Nephron (organoid): ENCODE measurements around the gene PPP1R12A.
A peak's percentile ranks its signal among the peaks of the same experiment; 100 is the strongest.

ENCODE experiments used
- H3K27ac Mint-ChIP-seq, 3 experiments: 2 replicates each; pipeline ENCODE4 v1.8.0; 2020; ENCODE audit warnings: mixed read lengths in 3 of 3, mild to moderate bottlenecking in 2 of 3, moderate library complexity in 1 of 3
- H3K27me3 Mint-ChIP-seq: 2 replicates; pipeline ENCODE4 v1.8.0; 2021; ENCODE audit warnings: low read depth, mild to moderate bottlenecking, moderate library complexity, mixed read lengths
- H3K36me3 Mint-ChIP-seq: 2 replicates; pipeline ENCODE4 v1.8.0; 2020; ENCODE audit warnings: low read depth, mixed read lengths
- H3K4me1 Mint-ChIP-seq: 2 replicates; pipeline ENCODE4 v1.8.0; 2020; ENCODE audit warnings: mixed read lengths
- H3K4me3 Mint-ChIP-seq, 3 experiments: 2 replicates each; pipeline ENCODE4 v1.8.0; 2020; ENCODE audit warnings: mild to moderate bottlenecking in 3 of 3, mixed read lengths in 3 of 3, moderate library complexity in 2 of 3
- H3K9me3 Mint-ChIP-seq: 2 replicates; pipeline ENCODE4 v1.8.0; 2020; ENCODE audit warnings: mixed read lengths
- CTCF ChIP-seq, 3 experiments: fragments of 200-600 bp; sonication (generic); IDR thresholded peaks; one replicate each; pipeline ENCODE4 v1.5.0; 2021; ENCODE audit warnings: antibody characterized with exemption in 3 of 3; ENCODE audit not compliant: unreplicated experiment in 3 of 3

PPP1R12A gene

GRCh38 chr12:79933532-79934264 lies 1.2 kb downstream of the PPP1R12A start:
- Mint-ChIP-seq H3K4me1 (peaks cover 33% of the 10 kb centered on the region), H3K36me3 (peaks cover 7% of the 10 kb centered on the region), H3K4me3 (peak overlapping the region; percentile 90 to 99 (median 96)), H3K27ac (peak overlapping the region; percentile 87 to 97 (median 97)), H3K27me3 (no peaks in the 10 kb centered on the region), H3K9me3 (no peaks in the 10 kb centered on the region)
- no peak for TF ChIP-seq CTCF (IDR thresholded peaks at IDR 0.05; ENCODE audit: unreplicated experiment in 3 of 3)

DNA sequence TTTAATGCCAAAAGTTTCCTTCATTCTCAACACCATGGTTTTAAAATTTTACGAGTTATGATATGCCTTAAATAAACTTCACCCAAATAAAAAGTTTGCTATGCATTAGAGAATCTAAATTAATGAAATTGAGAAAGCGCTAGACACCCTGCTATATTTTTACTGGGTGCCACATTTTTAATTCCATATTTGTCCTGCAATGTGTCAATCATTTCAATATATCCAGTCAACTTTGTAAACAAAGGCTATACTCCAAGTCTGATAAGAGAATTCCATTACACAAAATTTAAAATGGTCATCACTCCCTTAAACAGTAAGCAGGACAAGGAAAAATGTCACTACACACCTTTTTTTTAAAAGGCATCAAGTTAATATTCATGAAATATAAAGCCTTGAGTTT lies 1.9 kb downstream of the PPP1R12A start:
- H3K4me1 Mint-ChIP-seq = peaks cover 39% of the 10 kb centered on the region
- H3K4me3 Mint-ChIP-seq = peak overlapping the region; percentile 90 to 99 (median 96)
- peaks cover 7% of the 10 kb centered on the region for H3K36me3 Mint-ChIP-seq
- H3K27ac Mint-ChIP-seq = peak overlapping the region; percentile 87 to 97 (median 97)
- no peak for TF ChIP-seq CTCF (IDR thresholded peaks at IDR 0.05; ENCODE audit: unreplicated experiment in 3 of 3)
- no peaks in the 10 kb centered on the region for H3K9me3 Mint-ChIP-seq
- H3K27me3 Mint-ChIP-seq = no peaks in the 10 kb centered on the region

DNA sequence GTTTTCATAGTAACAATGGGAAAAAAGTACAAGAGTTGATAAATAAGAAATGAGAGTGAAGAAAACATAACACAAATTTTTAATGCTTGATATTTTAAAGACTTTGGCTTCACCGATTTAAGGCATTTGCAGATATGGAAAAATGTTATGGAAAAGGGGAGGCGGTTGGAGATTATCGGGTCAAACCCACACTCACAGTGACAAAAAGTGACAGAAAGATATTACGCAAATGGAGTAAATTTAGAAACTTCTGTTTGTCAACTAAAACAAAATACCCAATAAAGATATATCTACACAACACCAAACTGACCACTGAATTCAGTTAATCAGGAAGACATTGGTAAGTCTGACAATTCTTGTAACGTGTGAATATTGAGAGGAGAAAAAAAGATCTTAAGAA lies 2.5 kb downstream of the PPP1R12A start:
- Mint-ChIP-seq H3K36me3 (peaks cover 7% of the 10 kb centered on the region), H3K4me1 (peaks cover 41% of the 10 kb centered on the region), H3K27me3 (no peaks in the 10 kb centered on the region), H3K9me3 (no peaks in the 10 kb centered on the region), H3K27ac (peak overlapping the region; percentile 67 to 97 (median 87)), H3K4me3 (peak overlapping the region; percentile 90 to 99 (median 96))
- no peak for TF ChIP-seq CTCF (IDR thresholded peaks at IDR 0.05; ENCODE audit: unreplicated experiment in 3 of 3)

DNA sequence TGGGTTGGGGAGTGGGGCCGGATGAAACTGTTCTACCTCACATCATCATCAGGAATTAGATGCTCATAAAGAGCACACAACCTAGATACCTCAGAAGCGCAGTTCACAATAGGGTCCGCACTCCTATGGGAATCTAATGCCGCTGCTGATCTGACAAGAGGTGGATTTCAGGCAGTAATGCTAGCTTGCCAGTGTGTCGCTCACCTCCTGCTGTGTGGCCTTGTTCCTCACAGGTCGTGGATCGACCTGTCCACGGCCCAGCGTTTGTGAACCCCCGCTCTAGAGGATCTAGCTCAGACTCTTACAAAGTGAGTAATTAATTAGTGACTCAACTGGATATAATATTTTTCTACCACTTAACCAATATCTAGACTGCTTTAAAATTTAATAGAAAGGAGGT lies 5.8 kb downstream of the PPP1R12A start:
- no peaks in the 10 kb centered on the region for H3K9me3 Mint-ChIP-seq
- peaks cover 7% of the 10 kb centered on the region for H3K36me3 Mint-ChIP-seq
- no peaks in the 10 kb centered on the region for H3K27me3 Mint-ChIP-seq
- no peak for TF ChIP-seq CTCF (IDR thresholded peaks at IDR 0.05; ENCODE audit: unreplicated experiment in 3 of 3)
- H3K4me3 Mint-ChIP-seq = no peak overlapping the region
- no peak overlapping the region for H3K27ac Mint-ChIP-seq
- peaks cover 42% of the 10 kb centered on the region for H3K4me1 Mint-ChIP-seq

DNA sequence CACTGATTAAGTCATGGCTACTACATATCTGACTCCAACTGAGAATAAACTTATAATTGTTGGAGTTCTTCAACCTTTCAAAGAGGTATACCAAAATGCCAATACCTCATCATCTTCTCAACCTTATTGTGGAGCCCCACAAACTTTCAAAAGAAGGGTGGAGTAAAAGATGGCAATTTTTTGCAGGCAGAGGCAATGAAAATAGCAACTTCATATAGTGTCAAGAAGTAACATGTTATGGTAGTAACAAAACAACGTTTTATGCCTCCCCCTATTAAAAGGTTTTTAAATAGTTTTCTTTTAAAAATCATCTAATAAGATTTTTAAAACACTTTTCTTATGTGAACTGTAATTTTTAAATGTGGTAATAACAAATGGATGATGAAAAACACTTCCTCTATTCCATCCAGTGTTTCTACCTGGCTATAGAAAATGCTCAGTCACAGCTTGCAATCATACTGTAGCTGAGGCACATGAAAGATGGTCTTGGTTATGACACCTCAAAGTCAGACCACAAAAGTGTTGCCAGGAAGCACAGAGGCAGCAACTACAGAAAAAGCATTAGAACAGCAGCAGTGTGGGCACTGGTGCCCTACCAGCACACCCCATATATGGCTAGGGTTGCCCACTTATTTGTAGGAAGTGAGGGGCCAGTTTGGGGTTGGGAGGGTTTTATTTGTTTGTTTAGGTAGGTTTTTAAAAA lies 7.0 kb downstream of the PPP1R12A start:
- Mint-ChIP-seq H3K27me3 (no peaks in the 10 kb centered on the region), H3K4me3 (no peak overlapping the region), H3K9me3 (no peaks in the 10 kb centered on the region), H3K4me1 (peaks cover 41% of the 10 kb centered on the region), H3K27ac (no peak overlapping the region), H3K36me3 (peaks cover 7% of the 10 kb centered on the region)
- TF ChIP-seq CTCF (IDR thresholded peaks at IDR 0.05; ENCODE audit: unreplicated experiment in 3 of 3) = no peak
